HepG2 (cell line): ENCODE measurements around the gene CCDC30. TPM values are rescaled to one million over a fixed set of nuclear protein-coding genes. Genes with fewer than 3 reads are reported as not detected.

Experiments
- AGO2 ChIP-seq: fragments of 200-400 bp; formaldehyde crosslinking; optimal IDR thresholded peaks from 2 replicates; pipeline ENCODE3; 2017; ENCODE audit warnings: mild to moderate bottlenecking, low read depth, low read length, moderate library complexity
- AKAP8 ChIP-seq: sonication (generic); formaldehyde crosslinking; IDR thresholded peaks from 2 replicates; pipeline ENCODE4 v1.5.1; 2020; ENCODE audit warnings: mild to moderate bottlenecking, missing genetic modification reagents
- DNMT3B ChIP-seq: conservative IDR thresholded peaks from 2 replicates; pipeline ENCODE4 v1.6.1; 2016; ENCODE audit warnings: missing biosample characterization, control low read depth
- FLYWCH1 ChIP-seq: sonication (generic); formaldehyde crosslinking; IDR thresholded peaks from 2 replicates; pipeline ENCODE4 v1.8.1; 2023; ENCODE audit warnings: mild to moderate bottlenecking, missing genetic modification reagents
- FOXJ3 ChIP-seq: sonication (generic); formaldehyde crosslinking; IDR thresholded peaks from 2 replicates; pipeline ENCODE4 v1.4.0; 2020; ENCODE audit warnings: missing genetic modification reagents, mild to moderate bottlenecking, borderline replicate concordance
- GATAD2A ChIP-seq: IDR thresholded peaks from 2 replicates; pipeline ENCODE4 v1.6.1; 2016
- GTF3A ChIP-seq: sonication (generic); formaldehyde crosslinking; conservative IDR thresholded peaks from 2 replicates; pipeline ENCODE4 v1.4.0; 2020; ENCODE audit warnings: mild to moderate bottlenecking, missing genetic modification reagents
- IKZF4 ChIP-seq: sonication (generic); formaldehyde crosslinking; IDR thresholded peaks from 2 replicates; pipeline ENCODE4 v1.5.1; 2020; ENCODE audit warnings: borderline replicate concordance, mild to moderate bottlenecking, low read depth, missing genetic modification reagents; ENCODE audit errors: not compliant biosample characterization
- MAZ ChIP-seq, 2 experiments: sonication (generic) in 1 of 2; formaldehyde crosslinking in 1 of 2; IDR thresholded peaks; 2 replicates each; pipeline versions ENCODE4 v1.5.0 to v1.6.1; 2012 to 2020; ENCODE audit warnings: low read depth in 2 of 2, mild to moderate bottlenecking in 2 of 2, borderline replicate concordance in 1 of 2, improper control_type of control experiment in 1 of 2, low read length in 1 of 2, missing genetic modification reagents in 1 of 2, moderate library complexity in 1 of 2
- MBNL3 ChIP-seq: fragments of 250-450 bp; sonication (Bioruptor Pico); conservative IDR thresholded peaks from 2 replicates; pipeline ENCODE4 v1.8.0; 2022; ENCODE audit warnings: mild to moderate bottlenecking, inconsistent platforms
- MEIS2 ChIP-seq: sonication (generic); formaldehyde crosslinking; IDR thresholded peaks from 2 replicates; pipeline ENCODE4 v1.9.0; 2021; ENCODE audit warnings: mild to moderate bottlenecking, missing genetic modification reagents
- MYC ChIP-seq: sonication (generic); formaldehyde crosslinking; IDR thresholded peaks from 2 replicates; pipeline ENCODE4 v1.9.0; 2021; ENCODE audit warnings: missing genetic modification reagents, borderline replicate concordance
- MZF1 ChIP-seq: sonication (generic); formaldehyde crosslinking; IDR thresholded peaks from 2 replicates; pipeline ENCODE4 v1.8.1; 2023; ENCODE audit warnings: mild to moderate bottlenecking, missing genetic modification reagents, borderline replicate concordance
- NFYC ChIP-seq: IDR thresholded peaks from 2 replicates; pipeline ENCODE4 v1.6.1; 2016; ENCODE audit warnings: missing genetic modification reagents, missing compliant biosample characterization
- PITX1 ChIP-seq: sonication (generic); formaldehyde crosslinking; IDR thresholded peaks from 2 replicates; pipeline ENCODE4 v1.5.1; 2020; ENCODE audit warnings: mild to moderate bottlenecking, missing genetic modification reagents
- SKI ChIP-seq: fragments of 450-650 bp; IDR thresholded peaks from one replicate; pipeline ENCODE4 v1.6.1; 2018; ENCODE audit warnings: mild to moderate bottlenecking; ENCODE audit not compliant: partially characterized antibody
- SMARCE1 ChIP-seq: fragments of 450-650 bp; IDR thresholded peaks from 2 replicates; pipeline ENCODE4 v1.6.1; 2017; ENCODE audit warnings: borderline replicate concordance
- SP1 ChIP-seq, 2 experiments: fragments of 450-650 bp in 1 of 2; sonication (generic) in 1 of 2; formaldehyde crosslinking in 1 of 2; IDR thresholded peaks; 2 replicates each; pipeline versions ENCODE4 v1.4.0 to v1.6.1; 2016 to 2020; ENCODE audit warnings: missing genetic modification reagents in 1 of 2
- SRSF1 ChIP-seq: fragments of 200-400 bp; formaldehyde crosslinking; optimal IDR thresholded peaks from 2 replicates; pipeline ENCODE3; 2017; ENCODE audit warnings: mild to moderate bottlenecking, low read depth, low read length, moderate library complexity
- ZBTB20 ChIP-seq: sonication (generic); formaldehyde crosslinking; IDR thresholded peaks from 2 replicates; pipeline ENCODE4 v1.8.1; 2023; ENCODE audit warnings: missing genetic modification reagents, low read depth, mild to moderate bottlenecking, borderline replicate concordance
- ZC3H13 ChIP-seq: sonication (generic); formaldehyde crosslinking; IDR thresholded peaks from 2 replicates; pipeline ENCODE4 v1.8.1; 2023; ENCODE audit warnings: mild to moderate bottlenecking, missing genetic modification reagents, moderate library complexity
- ZFAT ChIP-seq: sonication (generic); formaldehyde crosslinking; conservative IDR thresholded peaks from 2 replicates; pipeline ENCODE4 v1.8.1; 2023; ENCODE audit warnings: missing genetic modification reagents, inconsistent platforms
- ZKSCAN8 ChIP-seq: IDR thresholded peaks from 2 replicates; pipeline ENCODE4 v1.6.1; 2016; ENCODE audit warnings: borderline replicate concordance, missing genetic modification reagents, missing compliant biosample characterization
- ZNF143 ChIP-seq: sonication (generic); formaldehyde crosslinking; IDR thresholded peaks from 2 replicates; pipeline ENCODE4 v1.4.0; 2020; ENCODE audit warnings: missing genetic modification reagents
- ZNF3 ChIP-seq: IDR thresholded peaks from 2 replicates; pipeline ENCODE4 v1.7.0; 2017; ENCODE audit warnings: inconsistent platforms
- ZNF350 ChIP-seq: sonication (generic); formaldehyde crosslinking; IDR thresholded peaks from 2 replicates; pipeline ENCODE4 v1.4.0; 2020; ENCODE audit warnings: mild to moderate bottlenecking, low read depth, missing genetic modification reagents, borderline replicate concordance
- ZNF496 ChIP-seq: sonication (generic); formaldehyde crosslinking; IDR thresholded peaks from 2 replicates; pipeline ENCODE4 v1.8.1; 2023; ENCODE audit warnings: mild to moderate bottlenecking, moderate library complexity, missing genetic modification reagents; ENCODE audit not compliant: insufficient replicate concordance
- polyA plus RNA-seq, 8 experiments: library from polyadenylated mRNA; depleted of rRNA in 3 of 8; stranded (reverse) in 7 of 8; unstranded in 1 of 8; fragments of >200 nt; fragmentation: Illumina TruSeq in 4 of 8; extraction: Trizol in 4 of 8; gene quantifications; 2 replicates each; pipeline versions ENCODE4 v1.2.1 to v1.2.3, GENCODE V29; 2011 to 2016; ENCODE audit warnings: low read depth in 4 of 8, missing spikeins in 1 of 8, mixed read lengths in 1 of 8; ENCODE audit not compliant: insufficient read depth in 1 of 8
- total RNA-seq, 5 experiments: library from RNA; depleted of rRNA; stranded (reverse); fragments of >200 nt; fragmentation: Illumina TruSeq; extraction: Trizol; gene quantifications; 2 replicates each; pipeline ENCODE4 v1.2.3, GENCODE V29; 2016; ENCODE audit warnings: low read depth in 1 of 5
- TF ChIP-seq, protein P1 (sequence below): sonication (generic); formaldehyde crosslinking; IDR thresholded peaks from 2 replicates; pipeline ENCODE4 v1.4.0; 2020; ENCODE audit warnings: missing genetic modification reagents
- TF ChIP-seq, protein P2 (sequence below): sonication (generic); formaldehyde crosslinking; conservative IDR thresholded peaks from 2 replicates; pipeline ENCODE4 v1.5.0; 2020; ENCODE audit warnings: missing genetic modification reagents

The CCDC30 gene
- total and polyA plus RNA-seq, 2 of the 13 experiments (the other 11 are each of a cell fraction or from before 2014, with no cell fraction given) = 0.25 to 0.77 TPM

DNA sequence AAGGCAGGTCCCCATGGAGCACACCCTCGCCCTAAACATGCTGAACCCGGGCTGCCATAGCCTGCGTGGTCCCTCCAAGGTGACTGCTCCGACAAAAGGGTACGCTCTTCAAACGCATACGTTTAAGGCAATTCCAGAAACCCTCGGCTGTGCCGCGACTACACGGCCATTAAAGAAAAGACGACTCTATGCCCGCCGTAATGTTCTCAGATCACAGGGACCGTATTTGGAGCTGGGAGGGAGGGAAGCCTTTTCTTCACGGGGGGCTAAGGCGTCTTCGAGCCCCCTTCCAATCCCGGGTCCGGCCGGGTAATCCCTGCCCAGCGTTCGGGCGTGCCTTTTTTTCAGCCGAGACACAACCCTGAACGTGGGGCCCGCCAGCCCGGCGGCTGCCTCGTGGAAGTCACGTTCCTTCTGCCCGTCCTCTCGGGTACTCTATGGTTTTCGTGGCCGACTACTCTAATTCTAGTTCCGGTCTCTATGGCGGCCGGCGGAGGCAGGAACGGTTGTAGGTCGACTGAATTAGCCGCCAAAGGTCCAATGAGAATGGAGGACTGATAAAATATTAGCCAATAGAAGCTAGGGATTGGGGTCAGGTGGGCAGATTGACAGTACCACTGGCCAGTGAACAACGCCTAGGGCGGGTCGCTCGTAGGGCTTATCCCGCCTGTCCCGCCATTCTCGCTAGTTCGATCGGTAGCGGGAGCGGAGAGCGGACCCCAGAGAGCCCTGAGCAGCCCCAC is 218.8 kb downstream of the CCDC30 start, which contains the start of gene YBX1 (continued):
- TF ChIP-seq SKI (peak; percentile 16), SRSF1 (peak; percentile 58), ZNF3 (CRISPR knock-in tag) (no peak), GATAD2A (CRISPR knock-in tag) (0 out of 2 replicates have a peak, but pooled peaks have one; percentile 20), FLYWCH1 (CRISPR knock-in tag) (no peak), AGO2 (no peak), SMARCE1 (no peak), SP1 (IDR thresholded peaks at IDR 0.05) (no peak), SP1 (CRISPR knock-in tag; IDR thresholded peaks at IDR 0.05) (peak; percentile 41; the same call in 1 of the 2 replicates), DNMT3B (CRISPR knock-in tag) (peak; percentile 35; the same call in 1 of the 2 replicates), ZFAT (CRISPR knock-in tag) (no peak), MAZ (IDR thresholded peaks at IDR 0.05; ENCODE audit: borderline replicate concordance, low read depth, low read length) (no peak), MAZ (CRISPR knock-in tag; IDR thresholded peaks at IDR 0.05; ENCODE audit: low read depth) (peak; percentile 26; the same call in 1 of the 2 replicates), MYC (peak; percentile 95), ZBTB20 (CRISPR knock-in tag) (no peak; the same call in 1 of the 2 replicates), MBNL3 (no peak), AKAP8 (CRISPR knock-in tag) (no peak), ZNF143 (CRISPR knock-in tag) (no peak), FOXJ3 (no peak; the same call in 1 of the 2 replicates), NFYC (peak; percentile 97), MZF1 (CRISPR knock-in tag) (no peak), ZNF496 (no peak), GTF3A (CRISPR knock-in tag) (no peak), IKZF4 (CRISPR knock-in tag) (no peak), PITX1 (peak; percentile 66; the same call in 1 of the 2 replicates), ZC3H13 (CRISPR knock-in tag) (peak; percentile 53; the same call in 1 of the 2 replicates), ZKSCAN8 (CRISPR knock-in tag) (no peak), ZNF350 (CRISPR knock-in tag) (peak; percentile 78), MEIS2 (no peak; the same call in 1 of the 2 replicates)
- TF ChIP-seq, protein P1, sequence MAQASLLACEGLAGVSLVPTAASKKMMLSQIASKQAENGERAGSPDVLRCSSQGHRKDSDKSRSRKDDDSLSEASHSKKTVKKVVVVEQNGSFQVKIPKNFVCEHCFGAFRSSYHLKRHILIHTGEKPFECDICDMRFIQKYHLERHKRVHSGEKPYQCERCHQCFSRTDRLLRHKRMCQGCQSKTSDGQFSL (CRISPR knock-in tag) = no peak; the same call in 1 of the 2 replicates
- TF ChIP-seq, protein P2, sequence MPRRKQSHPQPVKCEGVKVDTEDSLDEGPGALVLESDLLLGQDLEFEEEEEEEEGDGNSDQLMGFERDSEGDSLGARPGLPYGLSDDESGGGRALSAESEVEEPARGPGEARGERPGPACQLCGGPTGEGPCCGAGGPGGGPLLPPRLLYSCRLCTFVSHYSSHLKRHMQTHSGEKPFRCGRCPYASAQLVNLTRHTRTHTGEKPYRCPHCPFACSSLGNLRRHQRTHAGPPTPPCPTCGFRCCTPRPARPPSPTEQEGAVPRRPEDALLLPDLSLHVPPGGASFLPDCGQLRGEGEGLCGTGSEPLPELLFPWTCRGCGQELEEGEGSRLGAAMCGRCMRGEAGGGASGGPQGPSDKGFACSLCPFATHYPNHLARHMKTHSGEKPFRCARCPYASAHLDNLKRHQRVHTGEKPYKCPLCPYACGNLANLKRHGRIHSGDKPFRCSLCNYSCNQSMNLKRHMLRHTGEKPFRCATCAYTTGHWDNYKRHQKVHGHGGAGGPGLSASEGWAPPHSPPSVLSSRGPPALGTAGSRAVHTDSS = no peak
